Measurements from ENCODE around the gene TBCA. TPM values are rescaled to one million over a fixed set of nuclear protein-coding genes. Genes with fewer than 3 reads are reported as not detected.
A peak's percentile ranks its signal among the peaks of the same experiment; 100 is the strongest.

Gene TBCA
- total and polyA plus RNA-seq, 9 of the 15 experiments (the other 6 are each of a cell fraction or from before 2014, with no cell fraction given) = 164 to 661 (median 334) TPM

DNA sequence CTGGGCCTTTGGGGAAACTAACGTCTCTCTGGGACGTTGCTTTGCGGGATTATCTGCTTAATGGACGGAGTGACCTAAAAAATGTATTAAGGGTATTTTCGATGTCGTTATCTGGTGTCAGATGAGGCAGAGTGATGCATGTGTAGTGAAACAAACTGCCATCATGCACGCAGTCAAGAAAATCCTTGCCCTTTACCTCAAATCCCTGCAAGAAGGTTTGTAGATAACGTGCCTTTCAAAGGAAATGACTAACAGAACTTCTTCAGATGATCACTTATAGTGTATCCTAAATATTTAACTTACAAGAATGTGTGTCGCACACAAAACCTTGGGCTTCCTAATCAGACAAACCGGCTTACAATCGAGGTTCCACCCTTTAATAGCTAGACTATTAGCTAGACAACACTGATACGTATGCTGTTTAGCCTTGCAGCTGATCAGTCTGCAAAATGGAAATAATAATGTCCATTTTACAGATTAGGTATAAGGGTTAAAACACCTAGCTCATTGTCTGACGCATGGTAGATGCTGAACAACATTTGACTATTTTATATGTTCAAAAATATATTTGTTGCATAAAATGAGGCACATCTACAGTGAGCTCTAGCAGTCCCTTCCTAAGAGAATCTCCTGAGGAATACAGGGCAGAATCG is 541 bp upstream of the TBCA start:
- intact Hi-C loops (cut with micrococcal nuclease) (no loop called here), in situ Hi-C loops (cut with MboI) (no loop called here)
- no peaks in the 10 kb centered on the region for H3K9me1 ChIP-seq (ENCODE audit: control insufficient read depth, insufficient read depth, low read length)
- H3K27me3 ChIP-seq (ENCODE audit: control insufficient read depth in 2 of 2, insufficient read depth in 2 of 2, low read length in 2 of 2) = no peaks in the 10 kb centered on the region
- peak overlapping the region; percentile 69 for H3K4me3 ChIP-seq
- no peak for ATAC-seq
- H3K9ac ChIP-seq (ENCODE audit: insufficient read depth in 1 of 2, low read depth in 2 of 2, low read length in 2 of 2) = peak overlapping the region; percentile 92 to 97
- CTCF ChIA-PET (ENCODE audit: low intra/inter-chr PET ratio) = no interaction called here
- peak overlapping the region; percentile 96 for H3K4me2 ChIP-seq (ENCODE audit: insufficient read depth, low read length)
- TSS peak; percentile 55 for BruUV-seq (replicated peaks)
- no peak for DNase-seq (ENCODE audit: extremely low read depth in 1 of 4, low spot score in 3 of 4)
- no peaks in the 10 kb centered on the region for H3K9me3 ChIP-seq (replicated peaks; ENCODE audit: control insufficient read depth, insufficient read depth, low read depth, low read length)
- POLR2A ChIA-PET = no interaction called here
- peaks cover 45% of the 10 kb centered on the region for H3K79me2 ChIP-seq (ENCODE audit: control insufficient read depth, insufficient read depth, low read length)
- WGBS (ENCODE audit: insufficient coverage, low coverage, missing lambda C conversion rate) = 13% methylated on average over 14 of the region's 14 CpGs
- peaks cover 9 to 17% of the 10 kb centered on the region in 2 experiments; a peak in 3 of 5 replicates for H3K4me1 ChIP-seq (replicated peaks in 1 of 2; ENCODE audit: control insufficient read depth in 2 of 2, insufficient read depth in 2 of 2, low read length in 2 of 2)
- H2AFZ ChIP-seq (ENCODE audit: low read depth, low read length) = peak overlapping the region; percentile 96
- FAIRE-seq = no peak
- no peaks in the 10 kb centered on the region for H4K20me1 ChIP-seq (replicated peaks; ENCODE audit: control insufficient read depth, insufficient read depth, low read length)
- H3K27ac ChIP-seq (ENCODE audit: extremely low read depth, low read depth, low read length) = peak overlapping the region; percentile 95
- H3K36me3 ChIP-seq (ENCODE audit: control insufficient read depth, insufficient read depth, low read length) = peaks cover 18% of the 10 kb centered on the region
- TF ChIP-seq KDM1A (IDR thresholded peaks at IDR 0.05) (peak; percentile 89 to 91), RBM25 (IDR thresholded peaks at IDR 0.05; ENCODE audit: low read depth, low read length, severe bottlenecking) (peak; percentile 73), CBFA2T3 (IDR thresholded peaks at IDR 0.05) (peak; percentile 20), KAT7 (CRISPR knock-in tag; IDR thresholded peaks at IDR 0.05; ENCODE audit: borderline replicate concordance) (no peak), EWSR1 (IDR thresholded peaks at IDR 0.05; ENCODE audit: borderline replicate concordance, low read depth, partially characterized antibody) (no peak), HBP1 (CRISPR knock-in tag; IDR thresholded peaks at IDR 0.05) (peak; percentile 47; the same call in 1 of the 2 replicates), ARID1B (IDR thresholded peaks at IDR 0.05) (peak; percentile 20; the same call in 1 of the 2 replicates), FOSL1 (tag; conservative IDR thresholded peaks at IDR 0.05) (0 out of 2 replicates have a peak, but pooled peaks have one; percentile 18), SMARCA4 (IDR thresholded peaks at IDR 0.05) (peak; percentile 52; the same call in 1 of the 2 replicates), ZNF3 (CRISPR knock-in tag; IDR thresholded peaks at IDR 0.05) (0 out of 2 replicates have a peak, but pooled peaks have one; percentile 18), MYC (IDR thresholded peaks at IDR 0.05; ENCODE audit: low read depth, low read length) (no peak), MYC (CRISPR knock-in tag; IDR thresholded peaks at IDR 0.05; ENCODE audit: borderline replicate concordance, low read depth) (no peak), NFRKB (IDR thresholded peaks at IDR 0.05; ENCODE audit: low read depth) (0 out of 2 replicates have a peak, but pooled peaks have one; percentile 3)
- TF ChIP-seq, protein P1, sequence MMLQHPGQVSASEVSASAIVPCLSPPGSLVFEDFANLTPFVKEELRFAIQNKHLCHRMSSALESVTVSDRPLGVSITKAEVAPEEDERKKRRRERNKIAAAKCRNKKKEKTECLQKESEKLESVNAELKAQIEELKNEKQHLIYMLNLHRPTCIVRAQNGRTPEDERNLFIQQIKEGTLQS (IDR thresholded peaks at IDR 0.05) = 0 out of 2 replicates have a peak, but pooled peaks have one; percentile 23
- TF ChIP-seq, protein P1 (CRISPR knock-in tag; conservative IDR thresholded peaks at IDR 0.05) = no peak
- TF ChIP-seq, protein P2, sequence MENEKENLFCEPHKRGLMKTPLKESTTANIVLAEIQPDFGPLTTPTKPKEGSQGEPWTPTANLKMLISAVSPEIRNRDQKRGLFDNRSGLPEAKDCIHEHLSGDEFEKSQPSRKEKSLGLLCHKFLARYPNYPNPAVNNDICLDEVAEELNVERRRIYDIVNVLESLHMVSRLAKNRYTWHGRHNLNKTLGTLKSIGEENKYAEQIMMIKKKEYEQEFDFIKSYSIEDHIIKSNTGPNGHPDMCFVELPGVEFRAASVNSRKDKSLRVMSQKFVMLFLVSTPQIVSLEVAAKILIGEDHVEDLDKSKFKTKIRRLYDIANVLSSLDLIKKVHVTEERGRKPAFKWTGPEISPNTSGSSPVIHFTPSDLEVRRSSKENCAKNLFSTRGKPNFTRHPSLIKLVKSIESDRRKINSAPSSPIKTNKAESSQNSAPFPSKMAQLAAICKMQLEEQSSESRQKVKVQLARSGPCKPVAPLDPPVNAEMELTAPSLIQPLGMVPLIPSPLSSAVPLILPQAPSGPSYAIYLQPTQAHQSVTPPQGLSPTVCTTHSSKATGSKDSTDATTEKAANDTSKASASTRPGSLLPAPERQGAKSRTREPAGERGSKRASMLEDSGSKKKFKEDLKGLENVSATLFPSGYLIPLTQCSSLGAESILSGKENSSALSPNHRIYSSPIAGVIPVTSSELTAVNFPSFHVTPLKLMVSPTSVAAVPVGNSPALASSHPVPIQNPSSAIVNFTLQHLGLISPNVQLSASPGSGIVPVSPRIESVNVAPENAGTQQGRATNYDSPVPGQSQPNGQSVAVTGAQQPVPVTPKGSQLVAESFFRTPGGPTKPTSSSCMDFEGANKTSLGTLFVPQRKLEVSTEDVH (IDR thresholded peaks at IDR 0.05; ENCODE audit: low read depth, partially characterized antibody) = peak; percentile 32
- TF ChIP-seq, protein P3, sequence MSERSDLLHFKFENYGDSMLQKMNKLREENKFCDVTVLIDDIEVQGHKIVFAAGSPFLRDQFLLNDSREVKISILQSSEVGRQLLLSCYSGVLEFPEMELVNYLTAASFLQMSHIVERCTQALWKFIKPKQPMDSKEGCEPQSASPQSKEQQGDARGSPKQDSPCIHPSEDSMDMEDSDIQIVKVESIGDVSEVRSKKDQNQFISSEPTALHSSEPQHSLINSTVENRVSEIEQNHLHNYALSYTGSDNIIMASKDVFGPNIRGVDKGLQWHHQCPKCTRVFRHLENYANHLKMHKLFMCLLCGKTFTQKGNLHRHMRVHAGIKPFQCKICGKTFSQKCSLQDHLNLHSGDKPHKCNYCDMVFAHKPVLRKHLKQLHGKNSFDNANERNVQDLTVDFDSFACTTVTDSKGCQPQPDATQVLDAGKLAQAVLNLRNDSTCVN (CRISPR knock-in tag; IDR thresholded peaks at IDR 0.05) = 0 out of 2 replicates have a peak, but pooled peaks have one; percentile 5
